Kidney (tissue), 14 donors: ENCODE data around the gene SMCR8. TPM values are rescaled to one million over a fixed set of nuclear protein-coding genes. Genes with fewer than 3 reads are reported as not detected.
A peak's percentile ranks its signal among the peaks of the same experiment; 100 is the strongest.

Experiments
- DNase-seq, 5 donors: peaks; one replicate each; pipeline ENCODE4 v3.0.0-alpha.2; 2013 to 2020
- FAIRE-seq: peaks from 2 replicates; lab custom pipeline; 2012; peaks lifted over from hg19 to GRCh38; lab: Jason Lieb, UNC
- H3K27ac ChIP-seq, 2 donors: one replicate each; pipeline ENCODE4 v1.7.0; 2013; ENCODE audit warnings: low read depth in 2 of 2, low read length in 2 of 2, inconsistent platforms in 1 of 2
- H3K27me3 ChIP-seq: one replicate; pipeline ENCODE4 v1.7.1; 2013; ENCODE audit warnings: low read length, inconsistent platforms; ENCODE audit not compliant: control insufficient read depth, insufficient read depth
- H3K36me3 ChIP-seq, 3 donors: one replicate each; pipeline versions ENCODE4 v1.7.0 to v1.7.1; 2013; ENCODE audit warnings: low read length in 3 of 3, control low read depth in 1 of 3, inconsistent platforms in 1 of 3; ENCODE audit not compliant: insufficient read depth in 3 of 3, control insufficient read depth in 2 of 3
- H3K4me1 ChIP-seq, 3 donors: one replicate each; pipeline versions ENCODE4 v1.7.0 to v1.7.1; 2013; ENCODE audit warnings: low read length in 3 of 3, inconsistent platforms in 1 of 3, low read depth in 1 of 3; ENCODE audit not compliant: control insufficient read depth in 2 of 3, insufficient read depth in 2 of 3
- H3K4me3 ChIP-seq, 3 donors: one replicate each; pipeline versions ENCODE4 v1.7.0 to v1.8.1; 2013; ENCODE audit warnings: low read length in 3 of 3, control low read depth in 1 of 3, inconsistent platforms in 1 of 3
- H3K9ac ChIP-seq, 3 donors: one replicate each; pipeline versions ENCODE4 v1.7.0 to v1.7.1; 2013; ENCODE audit warnings: low read length in 3 of 3, control low read depth in 1 of 3, inconsistent platforms in 1 of 3
- H3K9me3 ChIP-seq, 3 donors: one replicate each; pipeline versions ENCODE4 v1.7.0 to v1.7.1; 2013; ENCODE audit warnings: low read length in 3 of 3, control low read depth in 1 of 3, inconsistent platforms in 1 of 3; ENCODE audit not compliant: control insufficient read depth in 2 of 3, insufficient read depth in 1 of 3
- CTCF ChIP-seq: IDR thresholded peaks from 3 replicates; pipeline ENCODE4 v1.5.1; 2012; ENCODE audit warnings: mild to moderate bottlenecking, moderate library complexity, borderline replicate concordance; ENCODE audit not compliant: insufficient read depth; ENCODE audit errors: extremely low read depth
- intact Hi-C: fragments of 100-400 bp; cut with DNase I; formaldehyde crosslinking; loops from one replicate; pipeline ENCODE4 v1.11.1; 2022
- polyA plus RNA-seq: library from polyadenylated mRNA; stranded (reverse); fragments of 350-450 nt; fragmentation: Illumina TruSeq; extraction: RNeasy Lipid Tissue Mini Kit (QIAGEN cat#74804); gene quantifications from one replicate; pipeline ENCODE4 v1.2.3, GENCODE V29; 2014; ENCODE audit warnings: low read depth, low replicate concordance; ENCODE audit not compliant: insufficient read depth
- total RNA-seq: library from RNA; stranded (reverse); fragmentation: NEBNext Ultra II Directional; extraction: Animal tissue kit (Norgen Biotek cat#: 25700); gene quantifications from one replicate; pipeline ENCODE4 v1.2.1, GENCODE V29; 2021
- donor health status: control.
- donor health status: control.
- donor health status: control.
- donor health status: control.
- donor health status: control.
- donor health status: DM: yes; HTN: yes; CAD: no.
- donor health status: Normal renal cell carcinoma (clear cell type).

SMCR8 gene
- total and polyA plus RNA-seq, 2 donors from 2014 or later = 3.1 to 22.4 TPM

- FAIRE-seq = no peak
- Histone ChIP-seq H3K9ac (no peak overlapping the region), H3K27ac (no peak overlapping the region), H3K9me3 (no peaks in the 10 kb centered on the region), H3K4me3 (no peak overlapping the region), H3K4me1 (peaks cover 0 to 19% (median 14%) of the 10 kb centered on the region in 3 donors), H3K36me3 (peaks cover 2 to 40% (median 16%) of the 10 kb centered on the region in 3 donors), H3K27me3 (no peaks in the 10 kb centered on the region)
- DNase-seq = peak in 1 of 5 donors; percentile 63
- intact Hi-C loops = no loop called here
- TF ChIP-seq CTCF = no peak
Measured at GRCh38 chr17:18322522-18322921, 7.4 kb downstream of the SMCR8 start.

- no peak overlapping the region for H3K27ac ChIP-seq
- peaks cover 2 to 37% (median 16%) of the 10 kb centered on the region in 3 donors for H3K36me3 ChIP-seq
- TF ChIP-seq CTCF = no peak
- intact Hi-C loops = no loop called here
- FAIRE-seq = no peak
- no peaks in the 10 kb centered on the region for H3K9me3 ChIP-seq
- no peak overlapping the region for H3K9ac ChIP-seq
- no peak overlapping the region for H3K4me3 ChIP-seq
- no peaks in the 10 kb centered on the region for H3K27me3 ChIP-seq
- H3K4me1 ChIP-seq = peaks cover 0 to 14% (median 14%) of the 10 kb centered on the region in 3 donors
- peak in 1 of 5 donors; percentile 37 for DNase-seq
Measured at GRCh38 chr17:18323007-18323406, 7.9 kb downstream of the SMCR8 start.

- Histone ChIP-seq H3K27ac (no peak overlapping the region), H3K4me1 (peaks cover 0 to 11% (median 11%) of the 10 kb centered on the region in 3 donors), H3K9me3 (no peaks in the 10 kb centered on the region), H3K36me3 (peaks cover 2 to 41% (median 16%) of the 10 kb centered on the region in 3 donors), H3K9ac (no peak overlapping the region), H3K4me3 (no peak overlapping the region), H3K27me3 (no peaks in the 10 kb centered on the region)
- DNase-seq (peak in 1 of 5 donors; percentile 65), FAIRE-seq (no peak)
- intact Hi-C loops = no loop called here
- TF ChIP-seq CTCF = no peak
Measured at GRCh38 chr17:18323507-18324139, 8.5 kb downstream of the SMCR8 start.
